B cell (primary cell): ENCODE data around the gene RRM1. TPM values are rescaled to one million over a fixed set of nuclear protein-coding genes. Genes with fewer than 3 reads are reported as not detected.

ENCODE experiments used
- ATAC-seq: fragments of 200-7000 bp; cut with Tn5 transposase; one replicate; pipeline ENCODE4 v1.10.0; 2021; ENCODE audit warnings: low read depth, mild to moderate bottlenecking, moderate number of reproducible peaks, moderate library complexity
- CTCF ChIA-PET: fragments of 350-600 bp; sonication (Branson Sonifier 250); formaldehyde crosslinking; loops from one replicate; lab custom pipeline; 2021; ENCODE audit warnings: antibody characterized with exemption, inconsistent platforms; lab: Charles Lee
- POLR2A ChIA-PET: fragments of 350-600 bp; sonication (Branson Sonifier 250); formaldehyde crosslinking; loops from one replicate; lab custom pipeline; 2021; ENCODE audit warnings: antibody characterized with exemption; lab: Charles Lee
- DNase-seq: peaks from one replicate; pipeline ENCODE4 v3.0.0; 2013
- H2AFZ ChIP-seq: 2 replicates; pipeline ENCODE4 v1.6.1; 2012; ENCODE audit warnings: mild to moderate bottlenecking, low read depth, low read length; ENCODE audit not compliant: insufficient read depth, poor library complexity, severe bottlenecking
- H3K27ac ChIP-seq, 2 donors: 1 replicate in 1 of 2; 2 replicates in 1 of 2; pipeline ENCODE4 v1.5.1; 2012 to 2013; ENCODE audit warnings: low read length in 2 of 2, mild to moderate bottlenecking in 2 of 2, moderate library complexity in 1 of 2
- H3K27me3 ChIP-seq, 4 experiments: fragments of 200-600 bp in 1 of 4; sonication (generic) in 1 of 4; replicated peaks in 1 of 4; 1 replicate in 2 of 4; 2 replicates in 2 of 4; pipeline versions ENCODE4 v1.6.1 to v1.7.0; 2013 to 2016; ENCODE audit warnings: low read length in 3 of 4, mild to moderate bottlenecking in 2 of 4, mixed read lengths in 1 of 4, moderate library complexity in 1 of 4; ENCODE audit not compliant: insufficient read depth in 4 of 4, control insufficient read depth in 3 of 4; ENCODE audit errors: control extremely low read depth in 1 of 4
- H3K36me3 ChIP-seq, 2 experiments: replicated peaks in 1 of 2; 1 replicate in 1 of 2; 2 replicates in 1 of 2; pipeline versions ENCODE4 v1.6.1 to v1.7.1; 2013; ENCODE audit warnings: low read length in 1 of 2; ENCODE audit not compliant: insufficient read depth in 2 of 2, control insufficient read depth in 1 of 2; ENCODE audit errors: control extremely low read depth in 1 of 2, extremely low read depth in 1 of 2
- H3K4me1 ChIP-seq, 2 donors: fragments of 200-600 bp in 1 of 2; sonication (generic) in 1 of 2; 1 replicate in 1 of 2; 2 replicates in 1 of 2; pipeline versions ENCODE4 v1.5.1 to v1.6.1; 2013 to 2017; ENCODE audit warnings: low read length in 2 of 2; ENCODE audit not compliant: control insufficient read depth in 2 of 2, insufficient read depth in 2 of 2
- H3K4me2 ChIP-seq: replicated peaks from 2 replicates; pipeline ENCODE3; 2012; ENCODE audit warnings: mild to moderate bottlenecking, low read depth, low read length; ENCODE audit not compliant: poor library complexity, severe bottlenecking
- H3K4me3 ChIP-seq, 5 experiments: fragments of 200-600 bp in 1 of 5; sonication (generic) in 1 of 5; 1 replicate in 3 of 5; 2 replicates in 2 of 5; pipeline versions ENCODE4 v1.5.1 to v1.7.0; 2011 to 2016; ENCODE audit warnings: low read length in 4 of 5, mild to moderate bottlenecking in 4 of 5, low read depth in 2 of 5, control low read depth in 1 of 5, moderate library complexity in 1 of 5; ENCODE audit not compliant: insufficient read depth in 1 of 5; ENCODE audit errors: control extremely low read depth in 1 of 5, extremely low read depth in 1 of 5
- H3K79me2 ChIP-seq: fragments of 200-600 bp; sonication (generic); one replicate; pipeline ENCODE4 v1.6.0; 2016; ENCODE audit warnings: low read length; ENCODE audit not compliant: control insufficient read depth, insufficient read depth
- H3K9ac ChIP-seq: fragments of 200-600 bp; sonication (generic); 2 replicates; pipeline ENCODE4 v1.6.1; 2017; ENCODE audit warnings: mild to moderate bottlenecking, low read length, moderate library complexity
- H3K9me3 ChIP-seq, 3 donors: one replicate each; pipeline versions ENCODE4 v1.6.1 to v1.7.1; 2013; ENCODE audit warnings: low read length in 2 of 3; ENCODE audit not compliant: control insufficient read depth in 2 of 3, insufficient read depth in 1 of 3; ENCODE audit errors: control extremely low read depth in 1 of 3
- H4K20me1 ChIP-seq: 2 replicates; pipeline ENCODE4 v1.6.0; 2012; ENCODE audit warnings: mild to moderate bottlenecking, low read length; ENCODE audit not compliant: insufficient read depth, control insufficient read depth, poor library complexity, severe bottlenecking
- H3K27ac Mint-ChIP-seq: one replicate; pipeline ENCODE4 v1.8.0; 2021; ENCODE audit warnings: mixed read lengths
- H3K27me3 Mint-ChIP-seq: one replicate; pipeline ENCODE4 v1.8.0; 2021; ENCODE audit warnings: mixed read lengths
- H3K4me1 Mint-ChIP-seq: one replicate; pipeline ENCODE4 v1.8.0; 2021; ENCODE audit warnings: mixed read lengths
- H3K4me3 Mint-ChIP-seq: one replicate; pipeline ENCODE4 v1.8.0; 2021; ENCODE audit warnings: mixed read lengths
- H3K9me3 Mint-ChIP-seq: one replicate; pipeline ENCODE4 v1.8.0; 2022; ENCODE audit warnings: mixed read lengths; ENCODE audit not compliant: insufficient read depth
- CTCF ChIP-seq: fragments of 200-600 bp; IDR thresholded peaks from one replicate; pipeline ENCODE4 v1.8.0; 2022; ENCODE audit warnings: antibody characterized with exemption, mild to moderate bottlenecking
- EZH2 ChIP-seq: IDR thresholded peaks from 2 replicates; pipeline ENCODE4 v1.6.1; 2012; ENCODE audit warnings: borderline replicate concordance, low read depth, mild to moderate bottlenecking, moderate library complexity, low read length; ENCODE audit not compliant: insufficient read depth, poor library complexity, severe bottlenecking
- WGBS: methylation state at CpG from one replicate; pipeline ENCODE4 v1.1.5; 2013; ENCODE audit warnings: missing lambda C conversion rate; ENCODE audit not compliant: insufficient coverage; 5-methylcytosine and 5-hydroxymethylcytosine counted together
- intact Hi-C: fragments of 100-400 bp; cut with micrococcal nuclease; formaldehyde crosslinking; loops from one replicate; pipeline ENCODE4 v1.10.0; 2022
- polyA plus RNA-seq: library from polyadenylated mRNA; depleted of rRNA; stranded (reverse); fragments of >200 nt; gene quantifications from 2 replicates; pipeline ENCODE4 v1.2.3, GENCODE V29; 2012
- total RNA-seq, 2 donors: library from RNA; stranded (reverse); fragments of 120-200 nt in 1 of 2; gene quantifications; 1 replicate in 1 of 2; 2 replicates in 1 of 2; pipeline versions ENCODE4 v1.2.3 to v1.2.4, GENCODE V29; 2013 to 2022

Gene RRM1
- total and polyA plus RNA-seq, 2 donors (not counting 1 experiment from before 2014, with no cell fraction given): 6.0 to 24.5 TPM

GRCh38 chr11:4185561-4185960, 91.0 kb downstream of the RRM1 start:
- H3K36me3 ChIP-seq: no peaks in the 10 kb centered on the region
- ATAC-seq: no peak
- peaks cover 0 to 29% (median 1%) of the 10 kb centered on the region in 4 experiments for H3K27me3 ChIP-seq
- no peaks in the 10 kb centered on the region for H3K79me2 ChIP-seq
- intact Hi-C loops: loop anchor here (5.0 kb wide), 1 partner anchor 817 kb away; no protein-coding TSS in a partner anchor
- no peaks in the 10 kb centered on the region for H3K9me3 ChIP-seq
- Mint-ChIP-seq H3K4me1 (peaks cover 8% of the 10 kb centered on the region), H3K27me3 (peaks cover 10% of the 10 kb centered on the region), H3K27ac (no peak overlapping the region), H3K9me3 (no peaks in the 10 kb centered on the region), H3K4me3 (peak overlapping the region; percentile 4)
- H3K4me2 ChIP-seq: no peak overlapping the region
- no peak overlapping the region for H3K4me3 ChIP-seq
- no peak for TF ChIP-seq EZH2
- no peak for TF ChIP-seq CTCF
- H3K9ac ChIP-seq: no peak overlapping the region
- no peak overlapping the region for H2AFZ ChIP-seq
- DNase-seq: no peak
- ChIA-PET CTCF (interaction anchor here (1.2 to 4.4 kb wide), 4 partner anchors 17 to 522 kb away, joined by 3 to 92 read pairs (median 50); no protein-coding TSS in a partner anchor), POLR2A (no interaction called here)
- 20% methylated on average over 2 of the region's 3 CpGs for WGBS
- peaks cover 4 to 6% of the 10 kb centered on the region in 2 donors for H3K4me1 ChIP-seq
- H3K27ac ChIP-seq: no peak overlapping the region
- H4K20me1 ChIP-seq: no peaks in the 10 kb centered on the region

- TF ChIP-seq CTCF (no peak), EZH2 (no peak)
- intact Hi-C loops: loop anchor here (1.0 to 5.0 kb wide), 4 partner anchors 307 to 1622 kb away; partner anchors contain the start of gene OR52N2
- Mint-ChIP-seq H3K27ac (no peak overlapping the region), H3K4me3 (peak overlapping the region; percentile 80), H3K27me3 (peaks cover 17% of the 10 kb centered on the region), H3K9me3 (no peaks in the 10 kb centered on the region), H3K4me1 (peaks cover 8% of the 10 kb centered on the region)
- H3K79me2 ChIP-seq: no peaks in the 10 kb centered on the region
- DNase-seq (no peak), ATAC-seq (no peak)
- peak overlapping the region in 2 of 5 experiments; percentile 43 to 50 for H3K4me3 ChIP-seq
- H3K27ac ChIP-seq: no peak overlapping the region
- POLR2A ChIA-PET: no interaction called here
- CTCF ChIA-PET: interaction anchor here (0.7 to 4.4 kb wide), 17 partner anchors 8 to 1526 kb away, joined by 3 to 92 read pairs (median 4); partner anchors contain the start of gene TRIM68
- no peaks in the 10 kb centered on the region for H4K20me1 ChIP-seq
- peak overlapping the region; percentile 92 for H3K4me2 ChIP-seq
- H3K4me1 ChIP-seq: peaks cover 4 to 6% of the 10 kb centered on the region in 2 donors
- 40% methylated on average over 6 of the region's 9 CpGs for WGBS
- no peaks in the 10 kb centered on the region for H3K36me3 ChIP-seq
- no peaks in the 10 kb centered on the region for H3K9me3 ChIP-seq
- peaks cover 0 to 33% (median 1%) of the 10 kb centered on the region in 4 experiments for H3K27me3 ChIP-seq
- H3K9ac ChIP-seq: peak overlapping the region; percentile 57
- H2AFZ ChIP-seq: peak overlapping the region; percentile 82
Measured at GRCh38 chr11:4186464-4187054, 92.0 kb downstream of the RRM1 start.
